HPDE6-E6E7 (cell line): ENCODE data around the gene NALCN.

ENCODE experiments used
- DNase-seq: peaks from one replicate; pipeline ENCODE4 v3.0.0; 2011; ENCODE audit warnings: missing footprints; ENCODE audit errors: extremely low spot score

NALCN gene

GRCh38 chr13:101415358-101416174, 742 bp downstream of the NALCN start:
- no peak for DNase-seq

DNA sequence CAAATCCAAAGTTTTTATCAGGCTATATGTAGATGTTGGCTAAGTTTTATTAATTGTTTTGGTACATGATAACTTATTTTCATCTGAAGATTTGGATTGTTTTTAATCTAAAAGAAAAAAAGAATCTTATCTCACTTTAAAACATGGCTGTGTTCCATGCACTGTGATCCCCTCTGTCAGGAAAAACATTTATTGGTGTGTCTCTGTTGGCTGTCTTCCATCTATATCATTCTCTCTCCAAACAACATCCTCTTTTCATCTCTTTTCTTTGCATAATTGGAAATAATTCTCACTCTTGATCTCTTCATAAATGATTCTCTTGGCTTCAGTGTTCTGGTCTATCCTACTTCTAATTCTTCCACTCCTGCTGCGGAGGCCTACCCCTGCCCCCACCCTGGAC, 4.2 kb downstream of the NALCN start:
- no peak for DNase-seq

DNA sequence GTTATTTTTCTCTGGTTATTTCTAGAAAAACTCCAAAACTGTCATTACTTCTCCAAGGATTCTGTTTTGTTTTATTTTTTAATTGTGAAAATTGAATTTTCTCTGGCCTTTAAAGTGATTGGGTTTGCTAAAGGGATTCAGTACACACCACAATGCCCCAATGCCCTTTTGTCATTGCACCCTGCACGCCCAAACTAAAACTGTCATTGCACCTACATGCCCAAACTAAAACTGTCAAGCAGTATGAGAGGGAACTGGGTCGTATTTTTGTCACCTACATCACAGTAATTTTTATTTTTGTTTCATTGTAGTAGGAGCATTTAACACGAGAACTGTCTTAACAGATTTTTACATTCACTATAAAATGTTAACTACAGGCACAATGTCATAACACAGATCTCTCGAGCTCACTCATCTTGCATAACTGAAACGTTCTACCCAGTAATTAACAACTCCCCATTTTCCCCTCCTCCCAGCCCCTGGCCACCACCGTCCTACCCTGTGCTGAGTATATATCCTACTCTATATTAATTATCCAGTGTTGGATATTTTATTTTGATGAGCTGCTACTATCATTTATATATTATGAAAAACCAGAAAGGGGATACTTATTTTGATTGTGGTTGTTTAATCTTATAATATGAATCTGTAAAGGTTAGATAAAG, 7.2 kb downstream of the NALCN start:
- no peak for DNase-seq

- DNase-seq = no peak
Observed at GRCh38 chr13:101408154-101408553, 8.2 kb downstream of the NALCN start.

- DNase-seq = no peak
Observed at GRCh38 chr13:101406791-101407190, 9.5 kb downstream of the NALCN start.

- no peak for DNase-seq
Observed at GRCh38 chr13:101401196-101401595, 15.1 kb downstream of the NALCN start.

DNA sequence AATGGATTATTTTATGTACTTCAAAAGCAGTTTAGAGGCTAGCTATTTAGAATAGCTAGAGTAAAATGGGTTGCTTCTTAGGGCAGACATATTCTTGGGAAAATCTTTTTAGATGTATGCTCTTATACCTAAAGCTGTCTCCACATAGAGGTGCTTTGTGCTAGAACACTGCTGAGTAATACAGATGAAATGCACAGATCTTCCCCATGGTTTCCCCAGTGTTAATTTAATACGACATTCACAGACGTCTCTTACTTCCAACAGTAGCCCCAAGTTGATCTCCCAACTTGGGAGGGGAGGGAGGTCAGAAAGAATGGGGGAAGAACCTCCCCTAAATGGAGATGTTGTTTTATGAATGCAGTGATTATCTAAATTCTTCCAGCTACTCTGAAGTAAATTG, 16.9 kb downstream of the NALCN start:
- DNase-seq = no peak

DNA sequence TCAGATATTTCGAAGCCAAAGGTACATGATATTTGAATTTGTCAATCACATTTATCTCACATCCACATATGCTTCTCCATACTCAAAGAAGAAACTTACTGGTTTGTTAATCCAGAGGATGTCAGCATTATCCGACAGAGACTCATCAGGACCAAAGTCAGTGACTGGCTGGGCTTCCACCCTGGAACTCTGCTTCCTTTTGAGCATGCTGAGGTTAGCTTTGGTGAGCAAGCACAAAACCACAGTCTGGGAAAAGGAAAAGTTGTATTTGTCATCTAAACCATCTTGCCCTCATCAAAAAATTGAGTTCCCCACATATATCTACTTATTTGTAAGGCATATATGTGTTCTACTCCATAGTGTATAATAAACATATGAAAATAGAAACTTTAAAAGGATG, 17.4 kb downstream of the NALCN start:
- no peak for DNase-seq

- no peak for DNase-seq
Observed at GRCh38 chr13:101398191-101398590, 18.1 kb downstream of the NALCN start.

DNA sequence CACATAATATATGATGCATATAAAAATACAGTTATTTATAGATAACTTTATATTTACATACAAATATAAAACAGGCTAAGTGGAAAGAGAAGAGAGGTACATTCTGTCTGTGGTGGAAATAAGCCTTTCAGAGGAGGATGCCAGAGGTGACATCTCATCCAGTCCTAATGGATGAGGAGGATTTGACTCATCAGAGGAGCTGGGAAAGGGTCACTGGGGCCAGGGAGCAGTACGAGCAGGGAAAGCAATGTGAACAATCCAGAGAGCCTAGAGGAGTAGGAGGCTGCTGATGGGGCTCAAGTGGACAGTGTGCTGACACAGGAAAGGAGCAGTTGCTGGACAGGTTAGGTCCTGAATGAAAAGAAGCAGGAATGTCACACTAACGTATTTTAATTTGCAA, 18.6 kb downstream of the NALCN start:
- DNase-seq = no peak

- no peak for DNase-seq
Observed at GRCh38 chr13:101394605-101395004, 21.7 kb downstream of the NALCN start.

GRCh38 chr13:101393140-101393539, 23.2 kb downstream of the NALCN start:
- DNase-seq = no peak

GRCh38 chr13:101390461-101390860, 25.8 kb downstream of the NALCN start:
- DNase-seq = no peak

- DNase-seq = no peak
Observed at GRCh38 chr13:101384929-101385328, 31.4 kb downstream of the NALCN start.

DNA sequence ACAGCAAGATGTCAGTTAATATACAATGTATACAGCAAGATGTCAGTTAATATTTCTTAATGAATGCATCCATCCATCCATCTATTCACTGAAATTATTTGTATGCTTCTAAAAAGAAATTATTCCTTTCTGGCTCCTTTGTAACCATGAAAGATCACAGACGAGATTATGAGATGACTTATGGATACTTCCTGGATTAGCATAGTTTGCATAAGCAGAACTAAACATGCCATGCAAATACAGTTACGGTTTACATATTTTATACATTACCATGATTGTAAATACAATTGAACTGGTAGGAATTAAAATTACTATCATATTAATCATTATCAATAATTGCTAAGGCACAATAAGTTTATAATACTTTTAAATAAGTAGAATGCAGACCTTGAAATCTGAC, 32.7 kb downstream of the NALCN start:
- no peak for DNase-seq

GRCh38 chr13:101382701-101383100, 33.6 kb downstream of the NALCN start:
- DNase-seq = no peak

DNA sequence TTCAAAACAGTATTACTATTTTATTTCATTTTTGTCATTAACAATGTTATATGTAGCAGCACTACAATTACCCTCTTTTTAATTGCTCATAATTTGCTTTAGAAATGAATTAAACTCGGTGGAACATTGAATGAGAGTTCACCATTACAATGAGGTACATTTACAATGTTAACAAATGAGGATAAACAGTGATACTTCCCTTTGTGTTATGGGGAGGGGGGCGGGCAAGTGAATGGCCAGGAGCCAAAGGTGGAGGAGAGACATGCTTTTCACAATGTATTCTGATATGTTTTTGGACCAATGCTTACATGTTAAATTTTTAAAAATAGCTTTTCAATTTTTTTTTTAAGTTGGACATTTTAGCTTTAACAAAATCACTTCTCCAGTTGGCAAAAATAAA, 34.2 kb downstream of the NALCN start:
- DNase-seq = no peak

- no peak for DNase-seq
Observed at GRCh38 chr13:101360525-101360924, 55.8 kb downstream of the NALCN start.

DNA sequence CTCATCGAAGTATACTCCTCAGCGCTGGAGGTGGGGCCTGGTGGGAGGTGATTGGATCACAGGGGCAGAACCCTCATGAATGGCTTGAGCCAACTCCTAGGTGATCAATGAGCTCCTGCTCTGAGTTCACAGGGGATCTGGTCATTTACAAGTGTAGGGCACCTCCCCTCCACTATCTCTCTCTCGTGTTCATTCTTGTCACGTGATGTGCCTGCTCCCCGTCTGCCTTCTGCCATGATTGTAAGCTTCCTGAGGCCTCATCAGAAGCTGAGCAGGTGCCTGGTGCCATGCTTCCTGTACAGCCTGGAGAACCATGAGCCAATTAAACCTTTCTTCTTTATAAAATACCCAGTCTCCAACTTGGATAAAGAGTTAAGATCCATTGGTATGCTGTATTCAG, 61.4 kb downstream of the NALCN start:
- DNase-seq = no peak

DNA sequence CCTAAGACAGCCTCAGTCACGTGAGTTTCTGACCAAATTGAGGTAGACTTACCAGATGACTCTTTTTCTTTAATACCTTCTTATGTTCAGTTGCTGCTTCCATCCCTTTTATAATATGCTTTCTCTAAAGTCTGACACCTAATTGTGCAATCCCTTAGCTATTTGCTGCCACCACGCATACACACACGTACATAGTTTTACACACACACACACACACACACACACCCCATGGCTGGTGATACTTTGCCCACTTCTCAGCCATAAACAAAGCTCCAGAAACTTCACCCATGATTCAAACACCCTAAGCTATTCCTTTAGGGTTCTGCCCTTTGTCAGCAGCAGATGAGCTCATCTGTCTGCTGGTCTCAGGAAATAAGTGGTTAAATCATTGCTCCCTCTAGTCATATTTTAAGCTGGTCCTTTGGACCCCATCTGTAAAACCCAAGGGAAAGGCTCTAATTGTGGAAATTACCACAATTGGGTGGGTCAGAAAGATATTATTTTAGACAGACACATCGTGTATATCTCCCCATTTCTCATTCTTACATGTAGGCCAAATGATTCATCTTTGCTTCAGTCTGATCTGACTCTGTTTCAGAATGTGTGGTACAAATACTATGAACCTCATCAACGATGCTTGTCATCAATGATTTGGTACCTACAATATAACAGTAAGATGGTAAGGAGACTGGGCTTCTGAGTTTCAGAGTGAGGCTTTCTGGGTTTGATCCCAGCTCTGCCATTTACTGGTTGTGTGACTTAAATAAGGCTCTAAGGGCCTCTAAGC, 69.2 kb downstream of the NALCN start:
- no peak for DNase-seq

DNA sequence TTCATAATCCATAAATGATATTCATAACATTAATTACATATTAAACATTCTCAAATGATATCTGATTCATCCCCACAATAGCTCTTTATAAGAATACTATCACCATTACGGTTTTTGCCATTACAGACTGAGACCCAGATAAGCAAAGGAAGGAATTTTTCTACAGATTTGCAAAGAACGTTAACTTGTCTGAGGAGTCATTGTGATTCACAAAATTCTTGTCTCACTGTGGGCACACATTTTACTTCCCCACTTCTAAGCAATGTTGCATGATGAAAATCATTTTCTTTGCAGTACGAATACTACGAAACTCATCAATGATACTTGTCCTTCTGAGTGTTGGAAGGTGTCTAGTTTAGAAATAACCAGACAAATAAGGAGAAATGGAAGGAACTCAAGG, 70.1 kb downstream of the NALCN start:
- no peak for DNase-seq

DNA sequence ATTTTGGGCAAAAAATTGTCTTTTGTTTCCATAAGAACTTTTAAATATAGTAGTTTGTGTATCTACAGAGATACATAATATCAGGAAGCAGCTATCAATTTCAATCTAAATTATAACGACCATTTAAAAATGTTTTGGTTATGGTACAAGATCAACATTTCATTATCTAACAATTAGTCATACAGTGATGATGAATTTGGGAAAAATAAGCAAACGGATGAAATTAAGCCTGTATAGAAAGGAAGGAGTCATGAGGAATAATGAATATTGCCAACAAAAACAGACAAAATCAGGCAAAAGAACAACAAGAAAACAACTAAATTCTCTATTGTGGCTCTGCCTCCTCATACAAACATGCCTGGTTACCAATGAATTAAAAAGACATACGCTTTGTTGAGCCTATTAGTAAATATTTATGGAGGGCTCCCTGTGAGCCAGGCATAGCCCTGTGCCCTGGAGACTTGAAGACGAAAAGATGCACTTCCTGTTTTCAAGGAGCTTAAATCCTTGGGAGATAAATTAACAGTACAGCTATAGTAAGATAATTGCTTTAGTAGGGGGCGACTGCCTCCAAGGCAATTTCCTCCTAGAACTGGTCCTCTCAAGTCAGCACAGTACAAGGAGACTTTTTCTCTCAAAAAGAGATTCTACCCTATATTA, 73.0 kb downstream of the NALCN start:
- DNase-seq = no peak
